Activated CD4-positive, alpha-beta T cell treated with anti-CD3 and anti-CD28 coated beads for 24 hours (primary cell): ENCODE measurements around the gene KLK1.

ENCODE experiments used
- DNase-seq, 2 donors: peaks; one replicate each; pipeline ENCODE4 v3.0.0-alpha.2; 2020; ENCODE audit warnings: low read depth in 2 of 2

KLK1 gene

GRCh38 chr19:50836543-50837195, 13.1 kb upstream of the KLK1 start:
- no peak for DNase-seq

GRCh38 chr19:50835785-50836542, 12.4 kb upstream of the KLK1 start:
- peak; percentile 65 to 74 for DNase-seq

GRCh38 chr19:50835103-50835784, 11.7 kb upstream of the KLK1 start:
- no peak for DNase-seq

GRCh38 chr19:50833802-50834167, 10.2 kb upstream of the KLK1 start:
- DNase-seq: no peak

- DNase-seq: no peak
Measured at GRCh38 chr19:50833117-50833801, 9.7 kb upstream of the KLK1 start, which contains the start of gene KLK15. KLK15 (minus strand) TSS chr19:50833574; CDS start chr19:50831492, 2,082 bp downstream.

- no peak for DNase-seq
Measured at GRCh38 chr19:50832666-50833065, 9.1 kb upstream of the KLK1 start.

- DNase-seq: no peak
Measured at GRCh38 chr19:50831026-50831396, 7.4 kb upstream of the KLK1 start.

- DNase-seq: no peak
Measured at GRCh38 chr19:50830266-50831025, 6.9 kb upstream of the KLK1 start.

- no peak for DNase-seq
Measured at GRCh38 chr19:50829801-50830200, 6.2 kb upstream of the KLK1 start.

GRCh38 chr19:50827476-50827875, 3.9 kb upstream of the KLK1 start:
- no peak for DNase-seq

GRCh38 chr19:50826492-50827240, 3.1 kb upstream of the KLK1 start:
- no peak for DNase-seq

- DNase-seq: no peak
Measured at GRCh38 chr19:50822661-50823208, 852 bp downstream of the KLK1 start.

- DNase-seq: no peak
Measured at GRCh38 chr19:50821622-50822021, 2.0 kb downstream of the KLK1 start.

- DNase-seq: no peak
Measured at GRCh38 chr19:50821248-50821612, 2.4 kb downstream of the KLK1 start.

GRCh38 chr19:50820549-50821247, 2.9 kb downstream of the KLK1 start:
- no peak for DNase-seq

- no peak for DNase-seq
Measured at GRCh38 chr19:50820086-50820485, 3.5 kb downstream of the KLK1 start.

GRCh38 chr19:50819636-50820035, 4.0 kb downstream of the KLK1 start:
- no peak for DNase-seq

- DNase-seq: no peak
Measured at GRCh38 chr19:50818859-50819472, 4.6 kb downstream of the KLK1 start.
